Lower lobe of right lung (tissue), 2 donors: ENCODE results near the gene PAQR5. TPM values are rescaled to one million over a fixed set of nuclear protein-coding genes. Genes with fewer than 3 reads are reported as not detected.
"Not testable (repeated sequence)": the region's sequence is repeated elsewhere in the genome, so short reads cannot be mapped to it uniquely, and the experiment has no call there.

Source experiments
- ATAC-seq, 2 donors: fragments of 200-7000 bp; cut with Tn5 transposase; one replicate each; pipeline ENCODE4 v1.9.1; 2020 to 2022; ENCODE audit warnings: mild to moderate bottlenecking in 2 of 2, moderate library complexity in 2 of 2
- DNase-seq: peaks from one replicate; pipeline ENCODE4 v3.0.0-alpha.2; 2020
- H3K27ac ChIP-seq: fragments of 200-600 bp; one replicate; pipeline ENCODE4 v1.8.0; 2022
- H3K27me3 ChIP-seq: fragments of 200-600 bp; one replicate; pipeline ENCODE4 v1.8.0; 2022; ENCODE audit warnings: low read depth
- H3K36me3 ChIP-seq: fragments of 200-600 bp; one replicate; pipeline ENCODE4 v1.8.0; 2022; ENCODE audit warnings: mild to moderate bottlenecking
- H3K4me1 ChIP-seq: fragments of 200-600 bp; one replicate; pipeline ENCODE4 v1.8.0; 2022
- H3K4me3 ChIP-seq: fragments of 200-600 bp; one replicate; pipeline ENCODE4 v1.8.0; 2022; ENCODE audit warnings: mild to moderate bottlenecking
- H3K9me3 ChIP-seq: fragments of 200-600 bp; one replicate; pipeline ENCODE4 v1.8.0; 2022
- CTCF ChIP-seq: fragments of 200-600 bp; IDR thresholded peaks from one replicate; pipeline ENCODE4 v1.8.0; 2022; ENCODE audit warnings: antibody characterized with exemption, mild to moderate bottlenecking
- intact Hi-C: fragments of 100-400 bp; cut with DNase I; formaldehyde crosslinking; loops from one replicate; pipeline ENCODE4 v1.11.0; 2022
- total RNA-seq: library from RNA; stranded (reverse); fragmentation: NEBNext Ultra II Directional; extraction: Animal tissue kit (Norgen Biotek cat#: 25700); gene quantifications from one replicate; pipeline ENCODE4 v1.2.1, GENCODE V29; 2021
- donor health status: DM: no; HTN: yes; CAD: no; lungs with severe emphysema.

Gene PAQR5
- total RNA-seq, 1 donor from 2014 or later = 30.6 TPM

- no peak for DNase-seq
- intact Hi-C loops = no loop called here
- no peaks in the 10 kb centered on the region for H3K9me3 ChIP-seq
- no peak overlapping the region for H3K27ac ChIP-seq
- peaks cover 14% of the 10 kb centered on the region for H3K4me1 ChIP-seq
- TF ChIP-seq CTCF = no peak
- H3K36me3 ChIP-seq = no peaks in the 10 kb centered on the region
- no peaks in the 10 kb centered on the region for H3K27me3 ChIP-seq
- H3K4me3 ChIP-seq = peak overlapping the region; percentile 68
- no peak for ATAC-seq
Measured at GRCh38 chr15:69296606-69297005, 2.1 kb upstream of the PAQR5 start.

- ATAC-seq (peak in 1 of 2 donors; percentile 8), DNase-seq (no peak)
- H3K27ac ChIP-seq = peak overlapping the region; percentile 72
- H3K36me3 ChIP-seq = no peaks in the 10 kb centered on the region
- peak overlapping the region; percentile 68 for H3K4me3 ChIP-seq
- TF ChIP-seq CTCF = no peak
- H3K4me1 ChIP-seq = peaks cover 13% of the 10 kb centered on the region
- H3K9me3 ChIP-seq = no peaks in the 10 kb centered on the region
- no peaks in the 10 kb centered on the region for H3K27me3 ChIP-seq
- intact Hi-C loops = no loop called here
Measured at GRCh38 chr15:69297642-69298353, 914 bp upstream of the PAQR5 start.

GRCh38 chr15:69298354-69298696, 387 bp upstream of the PAQR5 start:
- H3K27ac ChIP-seq = peak overlapping the region; percentile 72
- ATAC-seq (peak; percentile 17 to 48), DNase-seq (no peak)
- H3K27me3 ChIP-seq = no peaks in the 10 kb centered on the region
- H3K4me3 ChIP-seq = peak overlapping the region; percentile 68
- no peaks in the 10 kb centered on the region for H3K36me3 ChIP-seq
- no peaks in the 10 kb centered on the region for H3K9me3 ChIP-seq
- peaks cover 13% of the 10 kb centered on the region for H3K4me1 ChIP-seq
- intact Hi-C loops = no loop called here
- TF ChIP-seq CTCF = no peak

- ATAC-seq (peak in 1 of 2 donors; percentile 1), DNase-seq (no peak)
- TF ChIP-seq CTCF = no peak
- Histone ChIP-seq H3K4me3 (peak overlapping the region; percentile 68), H3K36me3 (no peaks in the 10 kb centered on the region), H3K9me3 (no peaks in the 10 kb centered on the region), H3K27me3 (no peaks in the 10 kb centered on the region), H3K4me1 (peaks cover 13% of the 10 kb centered on the region), H3K27ac (no peak overlapping the region)
- intact Hi-C loops = no loop called here
Measured at GRCh38 chr15:69299451-69299886, 757 bp downstream of the PAQR5 start.

- Histone ChIP-seq H3K27me3 (no peaks in the 10 kb centered on the region), H3K27ac (no peak overlapping the region), H3K9me3 (no peaks in the 10 kb centered on the region), H3K36me3 (no peaks in the 10 kb centered on the region), H3K4me1 (peaks cover 19% of the 10 kb centered on the region), H3K4me3 (peak overlapping the region; percentile 68)
- no peak for ATAC-seq
- intact Hi-C loops = no loop called here
- no peak for TF ChIP-seq CTCF
- no peak for DNase-seq
Measured at GRCh38 chr15:69299943-69300588, 1.4 kb downstream of the PAQR5 start.

- H3K36me3 ChIP-seq, DNase-seq, H3K27ac ChIP-seq, intact Hi-C loops, H3K27me3 ChIP-seq, ATAC-seq, H3K4me3 ChIP-seq, H3K9me3 ChIP-seq: not testable (repeated sequence)
- peaks cover 29% of the 10 kb centered on the region for H3K4me1 ChIP-seq
Measured at GRCh38 chr15:69301101-69301500, 2.4 kb downstream of the PAQR5 start.

- H3K27ac ChIP-seq, H3K27me3 ChIP-seq, H3K36me3 ChIP-seq, intact Hi-C loops, ATAC-seq, H3K9me3 ChIP-seq, H3K4me3 ChIP-seq, DNase-seq: not testable (repeated sequence)
- peaks cover 29% of the 10 kb centered on the region for H3K4me1 ChIP-seq
Measured at GRCh38 chr15:69302087-69302486, 3.4 kb downstream of the PAQR5 start.
